SK-N-MC (cell line): ENCODE measurements around the gene TTLL7.

Experiments used
- EZH2 ChIP-seq: fragments of 200-600 bp; sonication (generic); IDR thresholded peaks from one replicate; pipeline ENCODE4 v1.6.1; 2017; ENCODE audit warnings: antibody characterized with exemption
- FOXP2 ChIP-seq: optimal IDR thresholded peaks from 2 replicates; pipeline ENCODE3; 2011; ENCODE audit warnings: mild to moderate bottlenecking, moderate library complexity; ENCODE audit not compliant: insufficient read depth; ENCODE audit errors: extremely low read length, control extremely low read depth
- POLR2AphosphoS5 ChIP-seq: IDR thresholded peaks from 2 replicates; pipeline ENCODE4 v1.6.1; 2012; ENCODE audit warnings: mild to moderate bottlenecking, low read depth, low read length, borderline replicate concordance

- TF ChIP-seq POLR2AphosphoS5 (no peak), EZH2 (no peak), FOXP2 (no peak)
These were observed 13.9 kb downstream of the TTLL7 start for GRCh38 chr1:83985048-83985447.
